Measurements from ENCODE around the gene SYN1.

DNA sequence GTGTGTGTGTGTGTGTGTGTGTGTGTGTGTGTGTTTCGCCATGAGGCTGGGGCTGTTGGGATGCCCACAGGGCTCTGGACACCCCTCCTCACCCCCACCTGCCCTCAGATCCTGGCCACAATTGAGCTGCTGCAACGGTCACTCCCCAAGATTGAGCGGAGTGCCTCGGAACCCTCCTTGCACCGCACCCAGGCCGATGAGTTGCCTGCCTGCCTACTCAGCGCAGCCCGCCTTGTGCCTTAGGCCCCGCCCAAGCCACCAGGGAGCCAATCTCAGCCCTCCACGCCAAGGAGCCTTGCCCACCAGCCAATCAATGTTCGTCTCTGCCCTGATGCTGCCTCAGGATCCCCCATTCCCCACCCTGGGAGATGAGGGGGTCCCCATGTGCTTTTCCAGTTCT is 48.4 kb downstream of the SYN1 start:
- TF ChIP-seq, protein P1, sequence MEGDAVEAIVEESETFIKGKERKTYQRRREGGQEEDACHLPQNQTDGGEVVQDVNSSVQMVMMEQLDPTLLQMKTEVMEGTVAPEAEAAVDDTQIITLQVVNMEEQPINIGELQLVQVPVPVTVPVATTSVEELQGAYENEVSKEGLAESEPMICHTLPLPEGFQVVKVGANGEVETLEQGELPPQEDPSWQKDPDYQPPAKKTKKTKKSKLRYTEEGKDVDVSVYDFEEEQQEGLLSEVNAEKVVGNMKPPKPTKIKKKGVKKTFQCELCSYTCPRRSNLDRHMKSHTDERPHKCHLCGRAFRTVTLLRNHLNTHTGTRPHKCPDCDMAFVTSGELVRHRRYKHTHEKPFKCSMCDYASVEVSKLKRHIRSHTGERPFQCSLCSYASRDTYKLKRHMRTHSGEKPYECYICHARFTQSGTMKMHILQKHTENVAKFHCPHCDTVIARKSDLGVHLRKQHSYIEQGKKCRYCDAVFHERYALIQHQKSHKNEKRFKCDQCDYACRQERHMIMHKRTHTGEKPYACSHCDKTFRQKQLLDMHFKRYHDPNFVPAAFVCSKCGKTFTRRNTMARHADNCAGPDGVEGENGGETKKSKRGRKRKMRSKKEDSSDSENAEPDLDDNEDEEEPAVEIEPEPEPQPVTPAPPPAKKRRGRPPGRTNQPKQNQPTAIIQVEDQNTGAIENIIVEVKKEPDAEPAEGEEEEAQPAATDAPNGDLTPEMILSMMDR (IDR thresholded peaks at IDR 0.05) = no peak
- TF ChIP-seq NR3C1 (IDR thresholded peaks at IDR 0.05) (no peak), RARB (CRISPR knock-in tag; IDR thresholded peaks at IDR 0.05) (no peak), JUN (IDR thresholded peaks at IDR 0.05) (no peak), HOXA7 (CRISPR knock-in tag; IDR thresholded peaks at IDR 0.05) (no peak), TP53 (CRISPR knock-in tag; IDR thresholded peaks at IDR 0.05) (no peak), TFCP2L1 (CRISPR knock-in tag; IDR thresholded peaks at IDR 0.05) (no peak), MAZ (IDR thresholded peaks at IDR 0.05; ENCODE audit: borderline replicate concordance, low read depth, low read length) (no peak)

All from A549 (cell line).